GM21528 (cell line): ENCODE results near the gene ANKS3.
"Not testable (repeated sequence)": the region's sequence is repeated elsewhere in the genome, so short reads cannot be mapped to it uniquely, and the experiment has no call there.

ENCODE experiments used
- ATAC-seq: cut with Tn5 transposase; IDR thresholded peaks from one replicate; pipeline ENCODE4 v1.9.1; 2021; ENCODE audit warnings: mild to moderate bottlenecking, moderate library complexity; ENCODE audit not compliant: unreplicated experiment, low FRiP score

Gene ANKS3

GRCh38 chr16:4654964-4655590 lies 79.0 kb downstream of the ANKS3 start:
- ATAC-seq: no peak

- ATAC-seq: no peak
Observed at GRCh38 chr16:4654011-4654963, 79.8 kb downstream of the ANKS3 start.

- ATAC-seq: no peak
Observed at GRCh38 chr16:4652561-4652960, 81.5 kb downstream of the ANKS3 start.

- ATAC-seq: no peak
Observed at GRCh38 chr16:4651827-4652226, 82.2 kb downstream of the ANKS3 start.

- ATAC-seq: not testable (repeated sequence)
Observed at GRCh38 chr16:4650443-4651074, 83.5 kb downstream of the ANKS3 start.

- ATAC-seq: no peak
Observed at GRCh38 chr16:4649744-4650442, 84.2 kb downstream of the ANKS3 start.

GRCh38 chr16:4648917-4649316 lies 85.2 kb downstream of the ANKS3 start:
- ATAC-seq: no peak

GRCh38 chr16:4647644-4647980 lies 86.5 kb downstream of the ANKS3 start:
- no peak for ATAC-seq

- ATAC-seq: no peak
Observed at GRCh38 chr16:4646773-4647643, 87.1 kb downstream of the ANKS3 start.
